Mucosa of descending colon (tissue), 3 donors: Measurements from ENCODE around the gene CDH4. TPM values are rescaled to one million over a fixed set of nuclear protein-coding genes. Genes with fewer than 3 reads are reported as not detected.

Source experiments
- ATAC-seq: fragments of 200-7000 bp; cut with Tn5 transposase; one replicate; pipeline ENCODE4 v1.9.1; 2020; ENCODE audit warnings: mild to moderate bottlenecking, moderate library complexity
- DNase-seq, 3 donors: peaks; one replicate each; pipeline ENCODE4 v3.0.0-alpha.2; 2020
- H3K36me3 ChIP-seq: fragments of 200-600 bp; one replicate; pipeline ENCODE4 v1.8.0; 2021; ENCODE audit warnings: low read depth, mild to moderate bottlenecking
- H3K4me1 ChIP-seq: fragments of 200-600 bp; one replicate; pipeline ENCODE4 v1.8.0; 2021; ENCODE audit warnings: low read depth, mild to moderate bottlenecking
- H3K4me3 ChIP-seq: fragments of 200-600 bp; one replicate; pipeline ENCODE4 v1.8.0; 2021; ENCODE audit warnings: mild to moderate bottlenecking
- H3K9me3 ChIP-seq: fragments of 200-600 bp; one replicate; pipeline ENCODE4 v1.8.0; 2021; ENCODE audit warnings: mild to moderate bottlenecking
- CTCF ChIP-seq: fragments of 200-600 bp; IDR thresholded peaks from one replicate; pipeline ENCODE4 v1.8.0; 2022; ENCODE audit warnings: antibody characterized with exemption, mild to moderate bottlenecking
- intact Hi-C, 2 donors: fragments of 100-400 bp; cut with DNase I in 1 of 2; cut with micrococcal nuclease in 1 of 2; formaldehyde crosslinking; loops; one replicate each; pipeline versions ENCODE4 v1.11.0 to v1.11.1; 2022; cut with DNase I, micrococcal nuclease
- total RNA-seq, 3 donors: library from RNA; stranded (reverse); fragmentation: NEBNext Ultra II Directional in 2 of 3; extraction: Animal tissue kit (Norgen Biotek cat#: 25700) in 2 of 3; gene quantifications; one replicate each; pipeline versions ENCODE4 v1.2.1 to v1.2.4, GENCODE V29; 2021 to 2023
- donor health status: DM: no; HTN: no; CAD: no; lungs with moderate emphysema.
- donor health status: DM: no; HTN: no; CAD: no.
- donor health status: DM: no; HTN: yes; CAD: no.

The CDH4 gene
- total RNA-seq, 3 donors from 2014 or later = 0.16 TPM; not detected in 2

GRCh38 chr20:61799394-61799923 lies 547.4 kb downstream of the CDH4 start:
- H3K4me3 ChIP-seq = no peak overlapping the region
- TF ChIP-seq CTCF = no peak
- DNase-seq = peak in 2 of 3 donors; percentile 14 to 33
- ATAC-seq = no peak
- H3K4me1 ChIP-seq = no peaks in the 10 kb centered on the region
- no peaks in the 10 kb centered on the region for H3K9me3 ChIP-seq
- H3K36me3 ChIP-seq = no peaks in the 10 kb centered on the region
- intact Hi-C loops = no loop called here

- Histone ChIP-seq H3K9me3 (no peaks in the 10 kb centered on the region), H3K4me1 (no peaks in the 10 kb centered on the region), H3K36me3 (no peaks in the 10 kb centered on the region), H3K4me3 (no peak overlapping the region)
- DNase-seq = no peak
- no peak for ATAC-seq
- intact Hi-C loops = no loop called here
- TF ChIP-seq CTCF = no peak
These were observed 547.9 kb downstream of the CDH4 start for GRCh38 chr20:61799928-61800327.

GRCh38 chr20:61800359-61801064 lies 548.5 kb downstream of the CDH4 start:
- no peak for ATAC-seq
- Histone ChIP-seq H3K36me3 (no peaks in the 10 kb centered on the region), H3K9me3 (no peaks in the 10 kb centered on the region), H3K4me1 (no peaks in the 10 kb centered on the region), H3K4me3 (no peak overlapping the region)
- no peak for TF ChIP-seq CTCF
- intact Hi-C loops = no loop called here
- peak in 2 of 3 donors; percentile 7 to 22 for DNase-seq

DNA sequence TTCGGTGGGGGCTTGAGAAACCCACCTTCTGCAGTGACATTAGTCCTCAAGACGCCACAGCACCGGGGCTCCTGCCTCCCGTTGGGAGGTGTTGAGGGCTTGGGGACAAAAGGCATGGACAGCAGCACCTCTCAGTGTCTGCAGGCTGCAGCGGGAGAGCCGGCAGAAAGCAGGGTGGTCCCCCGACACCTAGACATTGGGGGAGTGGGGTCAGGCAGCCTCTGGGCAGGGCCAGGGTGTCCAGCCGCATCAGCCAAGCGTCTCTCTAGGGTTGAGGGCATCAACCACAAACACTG lies 549.0 kb downstream of the CDH4 start:
- Histone ChIP-seq H3K36me3 (no peaks in the 10 kb centered on the region), H3K9me3 (no peaks in the 10 kb centered on the region), H3K4me1 (no peaks in the 10 kb centered on the region), H3K4me3 (no peak overlapping the region)
- no peak for ATAC-seq
- TF ChIP-seq CTCF = no peak
- peak in 1 of 3 donors; percentile 0 for DNase-seq
- intact Hi-C loops = no loop called here

GRCh38 chr20:61801428-61801827 lies 549.4 kb downstream of the CDH4 start:
- no peaks in the 10 kb centered on the region for H3K36me3 ChIP-seq
- intact Hi-C loops = no loop called here
- no peak for TF ChIP-seq CTCF
- no peaks in the 10 kb centered on the region for H3K9me3 ChIP-seq
- peak in 2 of 3 donors; percentile 4 to 5 for DNase-seq
- no peaks in the 10 kb centered on the region for H3K4me1 ChIP-seq
- ATAC-seq = no peak
- H3K4me3 ChIP-seq = no peak overlapping the region
